Fibroblast of lung (primary cell): Measurements from ENCODE around the gene AGGF1.

Experiments used
- CTCF ChIP-seq, 2 donors: IDR thresholded peaks in 1 of 2; conservative IDR thresholded peaks in 1 of 2; 1 replicate in 1 of 2; 2 replicates in 1 of 2; pipeline ENCODE4 v1.5.1; 2011 to 2012; ENCODE audit warnings: low read length in 2 of 2, control low read depth in 1 of 2, inconsistent platforms in 1 of 2, low read depth in 1 of 2, mild to moderate bottlenecking in 1 of 2
- EZH2 ChIP-seq: IDR thresholded peaks from 2 replicates; pipeline ENCODE4 v1.5.1; 2012; ENCODE audit warnings: low read length, control low read depth, mild to moderate bottlenecking; ENCODE audit errors: missing control alignments

GRCh38 chr5:76994337-76994736 is 35.9 kb upstream of the AGGF1 start:
- TF ChIP-seq CTCF (conservative IDR thresholded peaks at IDR 0.05 in 1 of 2, IDR thresholded peaks at IDR 0.05 in 1 of 2; ENCODE audit: low read depth in 1 of 2, low read length in 2 of 2) = no peak
- TF ChIP-seq EZH2 = no peak
